Cerebellar nuclear complex (tissue), 1 donor: ENCODE measurements around the gene SH3BGRL3.

Experiments
- DNase-seq, 2 experiments: peaks; one replicate each; lab custom pipeline; 2025; lab: John Stamatoyannopoulos, UW

SH3BGRL3 gene

GRCh38 chr1:26277719-26278118 lies 2.2 kb upstream of the SH3BGRL3 start:
- DNase-seq = no peak

GRCh38 chr1:26278303-26278702 lies 1.6 kb upstream of the SH3BGRL3 start:
- no peak for DNase-seq

DNA sequence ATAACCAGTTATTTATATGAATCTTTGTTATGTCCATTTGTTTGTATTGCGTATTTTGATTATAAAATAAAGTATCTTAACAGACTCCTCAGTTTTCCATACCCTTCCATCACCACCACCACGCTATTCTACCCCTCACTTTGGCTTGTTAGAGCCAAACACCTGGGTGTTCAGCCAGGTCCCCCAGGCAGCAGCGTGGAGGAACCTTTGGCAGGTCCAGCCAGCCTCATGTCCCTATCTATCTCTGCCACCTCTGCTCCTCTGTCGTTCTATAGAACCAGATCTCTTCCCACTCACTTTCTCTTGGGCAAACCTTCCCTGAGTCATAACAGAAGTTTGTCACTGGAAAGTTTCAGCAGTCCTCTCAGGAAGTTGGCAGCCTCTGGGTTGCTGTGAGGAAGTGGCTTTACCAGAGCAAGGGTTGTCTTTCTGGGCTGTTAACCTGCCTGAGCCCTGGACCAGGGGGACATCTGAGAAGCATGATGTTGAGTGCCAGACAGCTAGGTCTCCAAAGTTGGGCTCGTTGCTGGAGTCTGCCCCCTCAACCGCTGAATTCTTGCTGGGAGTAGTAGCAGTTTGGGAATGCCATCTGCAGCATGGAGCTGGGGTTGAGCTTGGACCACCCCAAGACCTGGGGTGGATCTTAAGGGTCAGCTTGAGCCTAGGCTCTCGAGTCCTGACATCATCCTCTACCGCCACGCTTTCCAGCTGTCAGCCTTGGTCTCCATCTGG lies 996 bp upstream of the SH3BGRL3 start:
- DNase-seq = no peak

DNA sequence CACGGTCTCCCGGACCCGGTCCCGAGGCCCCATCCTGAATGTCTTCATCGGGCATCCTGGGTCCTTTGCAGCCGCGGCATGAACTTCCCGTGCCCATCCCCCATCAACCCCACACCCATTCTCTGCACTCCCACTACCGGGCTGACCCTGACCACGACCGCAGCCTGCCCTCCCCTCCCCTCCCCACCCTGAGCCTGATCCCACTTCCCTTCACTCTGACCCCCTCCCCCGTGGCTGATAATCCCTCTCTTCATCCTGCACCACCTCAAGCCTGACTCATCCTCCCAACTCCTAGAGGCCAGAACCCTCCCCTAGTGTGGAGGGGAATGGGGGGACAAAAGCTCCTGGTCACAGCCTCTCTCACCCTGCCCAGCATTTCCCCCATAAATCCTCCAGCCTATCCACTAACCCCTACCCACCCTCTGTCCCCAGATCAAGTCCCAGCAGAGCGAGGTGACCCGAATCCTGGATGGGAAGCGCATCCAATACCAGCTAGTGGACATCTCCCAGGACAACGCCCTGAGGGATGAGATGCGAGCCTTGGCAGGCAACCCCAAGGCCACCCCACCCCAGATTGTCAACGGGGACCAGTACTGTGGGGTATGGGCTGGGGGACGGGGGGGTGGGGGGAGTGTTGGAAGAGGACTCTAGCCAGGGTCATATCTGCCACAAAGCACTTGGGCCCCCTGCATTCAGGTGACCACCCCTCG lies 602 bp downstream of the SH3BGRL3 start:
- no peak for DNase-seq

DNA sequence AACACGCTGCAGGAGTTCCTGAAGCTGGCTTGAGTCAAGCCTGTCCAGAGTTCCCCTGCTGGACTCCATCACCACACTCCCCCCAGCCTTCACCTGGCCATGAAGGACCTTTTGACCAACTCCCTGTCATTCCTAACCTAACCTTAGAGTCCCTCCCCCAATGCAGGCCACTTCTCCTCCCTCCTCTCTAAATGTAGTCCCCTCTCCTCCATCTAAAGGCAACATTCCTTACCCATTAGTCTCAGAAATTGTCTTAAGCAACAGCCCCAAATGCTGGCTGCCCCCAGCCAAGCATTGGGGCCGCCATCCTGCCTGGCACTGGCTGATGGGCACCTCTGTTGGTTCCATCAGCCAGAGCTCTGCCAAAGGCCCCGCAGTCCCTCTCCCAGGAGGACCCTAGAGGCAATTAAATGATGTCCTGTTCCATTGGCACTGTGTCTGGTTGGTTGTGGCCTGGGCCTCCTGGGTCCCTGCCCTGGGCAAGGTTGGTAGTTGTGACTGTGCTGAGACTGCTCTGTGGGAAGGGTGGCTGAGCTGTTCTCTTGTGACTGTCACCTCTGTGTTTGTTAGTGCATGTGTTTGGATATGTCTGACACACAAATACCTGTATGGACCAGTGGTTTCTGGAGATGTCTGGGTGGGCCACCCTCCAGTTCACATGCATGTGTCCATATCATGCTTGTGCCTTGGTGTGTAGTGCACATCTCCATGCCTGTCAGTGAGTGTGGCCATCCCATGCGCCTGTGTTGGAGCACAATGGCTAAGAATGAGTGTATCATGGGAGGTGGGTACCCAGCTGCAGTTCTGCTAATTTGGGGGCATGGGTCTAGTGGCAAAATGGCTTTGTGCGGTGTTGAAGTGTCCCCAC lies 1.4 kb downstream of the SH3BGRL3 start:
- DNase-seq = no peak

DNA sequence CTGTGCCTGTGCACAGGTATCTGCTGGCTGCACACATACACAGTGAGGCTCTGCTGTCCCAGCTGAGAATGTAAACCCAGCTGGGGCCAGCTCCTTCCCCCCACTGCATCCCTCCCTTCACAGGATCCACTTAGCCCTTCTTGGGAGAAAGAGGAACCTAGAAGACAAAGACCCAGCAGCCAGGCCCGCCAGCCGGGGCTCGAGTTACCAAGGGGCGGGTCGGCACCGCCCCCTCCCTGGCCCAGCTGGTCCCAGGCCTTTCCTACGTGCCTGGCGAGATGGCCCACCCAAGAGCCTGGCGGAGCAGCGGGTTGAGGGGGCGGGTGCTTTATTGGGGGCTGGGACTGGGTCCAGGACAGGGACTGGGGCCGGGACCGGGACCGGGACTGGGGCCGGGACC lies 2.1 kb downstream of the SH3BGRL3 start:
- DNase-seq = no peak

GRCh38 chr1:26282401-26282918 lies 2.6 kb downstream of the SH3BGRL3 start:
- DNase-seq = no peak

GRCh38 chr1:26283279-26283853 lies 3.5 kb downstream of the SH3BGRL3 start:
- DNase-seq = no peak

GRCh38 chr1:26283871-26284596 lies 4.1 kb downstream of the SH3BGRL3 start:
- DNase-seq = no peak

DNA sequence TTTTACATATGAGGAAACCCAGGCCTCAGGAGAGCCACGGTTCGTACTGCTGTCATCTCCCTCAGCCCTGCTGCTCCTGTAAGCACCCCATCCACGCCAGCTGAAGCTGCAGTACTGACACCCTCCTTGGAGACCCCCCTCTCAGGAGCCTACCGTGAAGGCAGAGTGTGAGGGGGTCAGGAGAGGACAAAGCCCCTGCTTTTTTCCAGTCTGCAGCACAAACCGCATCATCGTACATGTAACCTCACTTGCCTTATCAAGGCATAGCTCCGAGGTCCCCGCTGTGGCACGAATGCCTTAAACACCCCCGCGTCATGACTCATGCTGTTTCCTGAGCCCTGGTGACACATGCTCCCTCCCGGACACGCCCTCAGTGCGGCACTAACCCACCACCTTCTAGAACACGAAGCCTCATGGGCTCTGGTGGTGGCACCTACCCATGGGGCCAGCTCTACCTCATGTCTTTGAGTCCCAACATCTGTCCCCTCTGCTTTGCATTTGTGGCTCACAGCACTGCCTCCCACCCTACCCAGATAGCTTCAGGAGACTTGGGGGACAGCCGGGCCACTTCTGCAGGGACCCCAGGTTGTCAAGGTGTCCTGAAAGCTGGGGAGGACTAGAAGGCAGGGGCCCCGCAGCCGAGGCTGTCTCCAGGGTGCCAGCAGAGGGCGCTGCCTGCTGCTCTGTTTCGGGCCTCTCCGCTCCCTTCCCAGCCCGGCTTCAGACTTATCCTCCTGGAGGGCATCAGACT lies 4.9 kb downstream of the SH3BGRL3 start:
- DNase-seq = no peak

DNA sequence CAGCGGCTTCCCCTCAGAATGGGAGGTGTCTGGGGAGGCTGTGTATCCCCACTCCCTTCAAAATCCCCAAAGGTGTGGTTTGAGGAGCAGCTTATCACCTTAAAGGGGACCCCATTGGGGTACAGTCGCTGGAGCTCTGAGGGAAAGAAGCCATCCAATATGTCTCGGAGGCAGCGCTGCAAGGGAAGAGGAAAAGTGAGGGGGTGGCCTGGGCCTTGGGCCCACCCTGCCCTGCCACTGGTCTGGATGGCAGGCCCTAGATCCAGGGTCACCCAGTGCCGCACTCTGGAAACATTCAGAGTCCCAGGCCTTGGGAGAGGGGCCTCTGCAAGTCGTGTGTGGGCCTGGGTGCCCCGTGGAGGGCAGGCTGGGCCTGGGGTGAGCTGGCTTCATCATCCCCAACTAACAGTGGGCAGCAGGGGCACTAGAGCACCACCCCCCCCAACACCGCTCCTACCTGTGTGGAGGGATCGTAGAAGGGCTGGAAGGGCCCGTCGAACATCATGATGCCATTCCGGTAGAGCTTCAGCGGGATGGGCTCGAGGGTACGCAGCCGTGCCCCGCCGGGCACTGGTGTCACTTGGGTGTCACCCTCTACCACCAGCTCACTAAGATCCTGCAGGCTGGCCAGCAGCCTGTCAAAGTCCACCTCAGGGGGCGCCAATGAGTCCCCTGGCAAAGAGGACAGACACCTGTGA lies 5.6 kb downstream of the SH3BGRL3 start:
- no peak for DNase-seq

- DNase-seq = no peak
Measured at GRCh38 chr1:26286064-26286416, 6.2 kb downstream of the SH3BGRL3 start.

- no peak for DNase-seq
Measured at GRCh38 chr1:26287033-26287711, 7.3 kb downstream of the SH3BGRL3 start.

GRCh38 chr1:26287811-26288210 lies 7.9 kb downstream of the SH3BGRL3 start:
- DNase-seq = no peak

GRCh38 chr1:26288311-26288941 lies 8.5 kb downstream of the SH3BGRL3 start:
- no peak for DNase-seq

DNA sequence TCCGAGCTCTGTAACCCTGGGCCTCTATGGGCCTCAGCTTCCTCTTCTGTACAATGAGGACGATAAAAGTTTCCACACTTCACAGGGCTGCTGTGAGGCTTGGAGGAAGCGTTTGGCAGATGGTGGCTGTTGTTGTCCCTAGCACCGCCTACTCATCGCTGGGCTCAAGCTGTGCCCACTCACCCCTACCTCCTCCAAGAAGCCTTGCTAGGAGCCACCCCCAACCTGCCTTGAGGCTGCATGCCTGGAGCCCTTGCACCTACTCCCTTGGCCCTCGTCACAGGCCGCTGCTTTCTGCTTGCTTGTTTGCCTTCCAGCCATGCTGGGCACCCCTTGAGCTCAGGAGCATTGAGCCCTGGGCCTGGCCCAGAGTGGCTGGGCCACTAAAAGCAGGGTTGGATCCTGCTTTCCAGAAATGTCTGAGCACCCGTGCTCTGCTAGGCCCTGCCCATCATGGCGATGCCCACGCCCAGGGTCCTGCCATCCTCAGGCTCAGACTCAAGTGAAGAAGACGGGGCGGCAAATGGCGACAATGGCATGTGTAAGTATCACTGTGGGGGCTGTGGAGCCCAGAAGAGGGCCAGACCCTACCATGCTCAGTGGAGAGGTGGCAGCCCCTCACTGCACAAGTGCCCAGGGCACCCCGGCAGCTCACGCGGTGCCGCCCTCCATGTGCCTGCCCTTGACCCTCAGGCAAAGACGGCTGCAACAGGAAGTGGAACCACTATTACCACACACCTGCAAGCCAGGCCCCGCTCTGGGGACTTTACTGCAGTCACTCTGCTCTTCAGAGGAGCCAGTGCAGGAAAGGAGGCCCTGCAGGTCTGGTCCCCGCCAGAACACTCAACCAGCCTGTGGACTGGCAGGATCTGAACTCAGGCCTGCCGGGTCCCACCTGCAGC lies 9.5 kb downstream of the SH3BGRL3 start:
- DNase-seq = no peak

DNA sequence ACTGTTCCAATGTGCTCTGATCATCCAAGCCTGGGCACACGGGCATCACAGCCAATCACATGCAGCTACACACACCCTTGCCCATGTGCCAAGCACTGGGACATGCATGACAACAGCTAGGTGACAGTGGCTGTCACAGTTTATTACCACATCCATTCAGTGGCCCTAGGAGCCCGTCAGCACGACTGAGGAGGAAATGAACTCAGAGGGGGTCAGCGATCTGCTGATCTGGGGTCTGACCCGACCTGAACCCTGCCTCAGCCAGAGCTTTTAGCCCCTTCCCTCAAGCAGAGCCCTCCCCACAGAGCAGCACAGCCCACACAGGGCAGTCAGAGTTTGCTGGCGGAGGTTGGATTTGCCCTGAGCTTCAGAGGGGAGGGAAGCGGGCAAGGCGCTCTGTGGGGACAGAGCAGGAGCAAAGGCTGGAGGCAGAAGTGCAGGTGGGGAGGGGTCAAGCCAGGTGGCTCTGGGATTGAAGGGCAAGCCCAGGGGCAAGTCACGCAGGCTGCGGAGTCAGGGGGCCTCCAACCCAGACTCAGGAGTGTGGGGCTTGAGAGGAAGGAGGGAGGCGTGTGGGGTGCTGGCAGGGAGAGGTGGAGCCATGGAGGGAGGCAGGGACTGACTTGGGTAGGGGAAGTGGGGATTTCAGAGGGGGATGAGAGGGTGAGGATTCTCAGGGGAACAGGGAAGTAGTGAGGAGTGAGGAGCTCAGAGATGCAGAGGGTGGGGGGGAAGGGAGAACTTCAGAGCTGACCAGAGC lies 10.4 kb downstream of the SH3BGRL3 start:
- no peak for DNase-seq
